GM13976 (cell line): Measurements from ENCODE around the gene ELMO1.

Experiments used
- DNase-seq: peaks from one replicate; pipeline ENCODE4 v3.0.0; 2012; ENCODE audit warnings: low spot score
- CTCF ChIP-seq: IDR thresholded peaks from 2 replicates; pipeline ENCODE4 v1.5.1; 2012; ENCODE audit warnings: borderline replicate concordance, mild to moderate bottlenecking; ENCODE audit not compliant: insufficient read depth; ENCODE audit errors: extremely low read depth, missing control alignments, control extremely low read depth
- in situ Hi-C: fragments of 300-500 bp; cut with MboI; formaldehyde crosslinking; loops from one replicate; pipeline ENCODE4 v1.12.0; 2022; ENCODE audit warnings: low sequenced_read_pairs, mixed read lengths, inconsistent platforms; ENCODE audit not compliant: unreplicated experiment

Gene ELMO1

DNA sequence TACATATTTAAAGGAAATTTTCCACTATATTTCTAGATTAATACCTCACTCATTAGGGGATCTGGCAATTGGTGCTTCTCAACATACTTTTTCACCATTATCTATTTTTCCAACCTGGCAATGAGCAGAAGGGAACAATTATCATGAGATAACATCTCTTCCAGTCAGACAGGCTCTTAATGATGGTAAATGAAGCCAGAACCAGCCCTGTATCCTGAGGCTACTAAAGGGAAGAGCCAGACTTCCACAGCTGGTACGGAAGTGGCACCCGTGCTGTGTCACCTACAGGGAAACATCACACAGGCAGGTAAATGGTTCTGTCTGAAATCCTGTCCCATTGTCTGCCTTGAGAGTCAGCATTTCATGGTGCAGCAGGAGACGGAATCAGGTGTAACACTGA lies 75.9 kb downstream of the ELMO1 start:
- no peak for DNase-seq
- TF ChIP-seq CTCF = no peak
- in situ Hi-C loops = no loop called here

- in situ Hi-C loops = no loop called here
- no peak for TF ChIP-seq CTCF
- no peak for DNase-seq
Measured at GRCh38 chr7:37371755-37372154, 76.9 kb downstream of the ELMO1 start.

GRCh38 chr7:37369906-37370305 lies 78.8 kb downstream of the ELMO1 start:
- in situ Hi-C loops = no loop called here
- no peak for DNase-seq
- no peak for TF ChIP-seq CTCF

DNA sequence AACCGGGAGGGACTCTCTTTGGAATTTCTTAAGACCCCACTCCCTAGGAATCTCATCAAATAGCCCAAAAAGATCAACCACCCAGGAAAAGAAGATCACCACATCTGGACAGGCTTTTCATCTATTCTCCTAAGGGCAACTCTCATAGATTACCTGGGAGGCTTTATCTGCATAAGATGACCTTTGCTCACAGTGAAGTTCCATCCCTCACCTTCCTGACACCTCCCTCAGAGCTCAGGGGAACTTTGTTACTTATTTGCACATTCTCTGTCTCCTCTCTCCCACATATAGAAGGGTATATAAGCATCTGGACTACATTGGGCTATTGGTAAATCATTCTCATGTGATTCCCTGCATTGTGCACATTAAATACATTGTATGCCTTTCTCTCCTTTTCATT lies 80.1 kb downstream of the ELMO1 start:
- no peak for DNase-seq
- in situ Hi-C loops = no loop called here
- no peak for TF ChIP-seq CTCF

- in situ Hi-C loops = no loop called here
Measured at GRCh38 chr7:37367010-37367409, 81.7 kb downstream of the ELMO1 start.

DNA sequence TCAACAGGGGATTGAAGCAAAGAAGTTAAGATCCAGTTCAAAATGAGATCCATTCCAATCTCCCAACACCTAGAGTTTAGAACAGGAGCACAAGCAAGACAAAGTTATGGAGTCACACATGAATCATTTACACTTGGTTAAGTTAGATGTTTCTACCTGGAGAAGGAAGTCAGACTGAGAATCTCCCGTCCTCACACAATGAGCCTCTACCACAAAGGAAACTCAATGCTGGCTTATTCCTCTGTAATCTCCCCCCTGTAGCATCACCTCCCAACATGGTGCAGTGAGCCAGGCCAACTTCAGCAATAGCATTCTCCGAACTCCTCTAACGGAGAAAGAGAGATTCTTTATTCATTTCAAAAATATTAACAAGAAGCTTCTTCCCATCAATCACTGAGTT lies 82.2 kb downstream of the ELMO1 start:
- DNase-seq = no peak
- in situ Hi-C loops = no loop called here
- no peak for TF ChIP-seq CTCF

More at GRCh38 chr7:37367010-37367409, 81.7 kb downstream of the ELMO1 start:
- no peak for DNase-seq
- TF ChIP-seq CTCF = no peak

DNA sequence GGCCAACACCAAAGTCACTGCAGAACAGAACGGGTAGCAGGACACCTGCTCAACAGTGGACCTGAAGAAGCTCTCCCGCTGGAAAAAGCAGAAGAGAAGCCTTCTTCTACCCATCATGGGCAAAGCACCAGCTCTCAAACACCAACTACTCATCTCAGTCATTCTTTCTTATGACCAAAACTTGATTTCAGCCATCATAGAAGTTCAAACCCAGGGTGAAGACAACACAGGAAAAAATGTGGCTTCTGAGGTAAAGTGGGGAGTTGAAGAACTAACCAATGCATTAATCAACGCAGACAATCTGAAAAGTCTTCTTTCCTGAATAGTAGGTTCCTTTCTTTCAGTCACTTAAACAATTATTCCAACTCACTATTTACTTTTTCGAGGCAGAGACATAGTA lies 83.3 kb downstream of the ELMO1 start:
- no peak for TF ChIP-seq CTCF
- in situ Hi-C loops = no loop called here
- no peak for DNase-seq
